ENCODE data around the gene NINJ1. TPM values are rescaled to one million over a fixed set of nuclear protein-coding genes. Genes with fewer than 3 reads are reported as not detected.

NINJ1 gene
- polyA plus RNA-seq, 1 donor = 78.7 TPM

DNA sequence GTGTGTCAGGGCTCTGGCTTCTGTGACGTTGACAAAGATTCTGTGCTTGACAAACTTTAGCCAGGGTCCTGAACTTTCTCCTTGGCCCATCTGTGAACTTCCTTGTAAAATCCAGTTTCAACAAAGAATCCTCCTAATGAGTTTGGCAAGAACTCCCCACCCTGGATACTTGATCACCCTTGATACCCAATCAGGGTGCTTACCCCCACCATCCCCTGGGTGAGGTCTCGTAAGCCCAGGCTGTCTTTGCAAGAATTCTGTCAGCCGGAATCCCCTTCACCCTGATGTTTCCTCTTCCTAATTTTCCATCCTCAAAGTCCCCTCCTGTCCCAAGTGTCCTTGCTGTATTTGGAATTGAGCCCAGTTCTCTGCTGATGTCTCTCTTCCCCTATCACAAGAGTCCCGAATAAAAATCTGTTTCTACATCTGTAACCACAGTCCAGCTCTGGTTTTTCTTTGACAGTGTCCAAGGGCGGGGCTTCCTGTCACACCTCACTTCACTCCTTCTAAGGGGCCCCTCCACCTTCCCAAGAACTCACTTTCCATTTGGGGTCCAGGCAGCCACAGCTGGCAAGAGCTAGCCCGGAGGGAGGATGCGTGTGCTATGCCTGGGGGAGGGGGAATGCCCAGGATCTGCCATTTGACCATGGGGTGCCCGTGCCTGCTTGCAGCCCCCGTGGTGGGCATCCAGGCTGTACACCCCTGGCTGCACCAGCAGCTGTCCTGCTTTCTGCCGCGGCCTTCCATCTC is 40.7 kb downstream of the NINJ1 start:
- peak overlapping the region; percentile 51 for H3K27ac ChIP-seq (ENCODE audit: low read length)
- DNase-seq = peak; percentile 34 to 67

DNA sequence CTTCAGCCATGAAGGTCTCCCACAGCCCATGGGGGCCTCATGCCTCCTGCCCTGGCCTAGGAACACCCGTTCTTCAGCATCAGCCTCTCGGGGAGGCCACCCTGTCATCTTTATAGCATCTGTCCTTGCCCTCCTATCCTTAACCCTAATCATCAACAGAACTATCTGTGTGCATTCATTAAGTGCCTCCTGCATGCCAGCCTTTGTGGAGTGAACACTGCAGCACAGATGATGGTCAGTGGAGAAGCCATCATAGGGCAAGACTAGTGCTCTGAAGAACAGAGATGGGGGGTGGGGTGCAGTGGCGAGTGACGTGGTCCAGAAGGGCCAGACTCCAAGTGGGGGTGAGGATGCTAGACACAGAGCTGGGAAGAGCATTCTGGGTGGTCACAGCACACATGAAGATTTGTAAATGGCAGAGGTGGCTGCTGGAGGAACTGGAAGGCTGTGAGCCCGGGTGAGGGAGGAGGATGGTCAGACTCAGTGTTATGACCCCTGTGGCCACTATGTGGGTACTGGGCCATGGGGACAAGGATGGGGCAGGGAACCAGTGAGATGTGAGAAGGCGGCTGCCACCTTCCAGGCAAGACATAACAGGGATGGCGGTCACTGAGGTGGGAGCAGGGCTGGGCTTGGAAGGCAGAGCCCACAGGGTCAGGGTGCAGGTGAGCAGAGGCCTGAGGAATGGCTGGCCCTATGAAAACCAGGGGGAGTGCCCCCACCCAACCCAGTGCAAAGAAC is 41.6 kb downstream of the NINJ1 start:
- Histone ChIP-seq H3K27me3 (ENCODE audit: control insufficient read depth, insufficient read depth, low read length) (no peaks in the 10 kb centered on the region), H3K36me3 (ENCODE audit: control insufficient read depth, insufficient read depth, low read length) (no peaks in the 10 kb centered on the region), H3K9me3 (ENCODE audit: control insufficient read depth, low read depth, low read length) (no peaks in the 10 kb centered on the region), H3K4me3 (ENCODE audit: low read length) (no peak overlapping the region), H3K4me1 (ENCODE audit: control insufficient read depth, insufficient read depth, low read length) (peaks cover 29% of the 10 kb centered on the region), H3K27ac (ENCODE audit: low read length) (no peak overlapping the region)
- DNase-seq = no peak
- no CpG with 5 or more reads among the region's 7 CpGs for WGBS (ENCODE audit: insufficient coverage, low lambda C conversion rate)

More for the DNA sequence above, 40.7 kb downstream of the NINJ1 start:
- Histone ChIP-seq H3K27me3 (ENCODE audit: control insufficient read depth, insufficient read depth, low read length) (no peaks in the 10 kb centered on the region), H3K36me3 (ENCODE audit: control insufficient read depth, insufficient read depth, low read length) (no peaks in the 10 kb centered on the region), H3K4me3 (ENCODE audit: low read length) (no peak overlapping the region), H3K9me3 (ENCODE audit: control insufficient read depth, low read depth, low read length) (no peaks in the 10 kb centered on the region), H3K4me1 (ENCODE audit: control insufficient read depth, insufficient read depth, low read length) (peaks cover 38% of the 10 kb centered on the region)
- 40% methylated on average over 1 of the region's 11 CpGs for WGBS (ENCODE audit: insufficient coverage, low lambda C conversion rate)

DNA sequence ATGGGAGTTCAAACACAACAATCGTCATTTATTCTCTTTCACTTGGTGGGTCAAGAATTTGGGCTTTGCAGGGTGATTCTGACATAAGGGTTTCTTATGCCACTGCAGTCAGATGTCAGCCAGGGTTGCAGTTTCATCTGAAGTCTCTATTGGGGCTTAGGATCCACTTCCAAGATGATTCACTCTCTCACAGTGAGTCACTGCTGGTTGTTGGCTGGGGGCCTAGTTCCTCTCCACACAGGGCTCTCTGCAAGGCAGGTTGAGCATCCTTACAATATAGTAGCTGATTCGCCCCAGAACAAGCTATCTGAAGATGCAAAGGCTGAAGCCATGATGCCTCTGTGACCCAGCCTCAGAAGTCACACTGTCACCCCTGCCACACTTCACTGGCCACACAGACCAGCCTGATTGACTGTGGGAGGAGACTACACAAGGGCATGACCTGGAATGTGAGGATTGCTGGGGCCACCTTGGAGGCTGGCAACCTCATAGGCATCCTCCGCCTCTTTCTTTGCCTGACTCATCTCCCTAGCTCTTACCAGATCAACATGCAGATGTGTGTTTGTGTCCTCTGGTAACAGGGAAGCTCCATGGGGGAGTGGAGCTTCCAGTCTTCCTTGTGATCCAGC is 42.5 kb downstream of the NINJ1 start:
- H3K4me3 ChIP-seq (ENCODE audit: low read length) = no peak overlapping the region
- H3K9me3 ChIP-seq (ENCODE audit: control insufficient read depth, low read depth, low read length) = no peaks in the 10 kb centered on the region
- H3K36me3 ChIP-seq (ENCODE audit: control insufficient read depth, insufficient read depth, low read length) = no peaks in the 10 kb centered on the region
- no peaks in the 10 kb centered on the region for H3K27me3 ChIP-seq (ENCODE audit: control insufficient read depth, insufficient read depth, low read length)
- peaks cover 23% of the 10 kb centered on the region for H3K4me1 ChIP-seq (ENCODE audit: control insufficient read depth, insufficient read depth, low read length)
- no peak overlapping the region for H3K27ac ChIP-seq (ENCODE audit: low read length)
- no peak for DNase-seq
- WGBS (ENCODE audit: insufficient coverage, low lambda C conversion rate) = no CpG with 5 or more reads among the region's 3 CpGs

DNA sequence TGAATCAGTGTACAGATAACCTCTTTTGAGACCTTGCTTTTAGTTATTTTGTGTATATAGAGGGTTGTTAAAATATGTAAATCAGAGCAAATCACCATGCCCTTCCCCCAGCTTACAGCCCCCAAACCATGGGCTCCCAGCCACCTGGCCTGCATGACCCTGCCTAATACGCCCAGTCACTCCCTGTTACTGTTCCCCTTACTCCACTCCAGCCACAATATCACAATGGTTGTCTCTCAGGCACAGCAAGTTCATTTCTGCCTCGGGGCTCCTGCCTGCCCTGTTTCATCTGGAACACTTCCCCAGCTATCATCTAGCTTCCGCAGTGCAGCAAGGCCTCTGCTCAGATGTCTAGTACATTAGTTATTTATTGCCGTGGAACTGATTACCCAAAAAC is 43.0 kb downstream of the NINJ1 start:
- peaks cover 23% of the 10 kb centered on the region for H3K4me1 ChIP-seq (ENCODE audit: control insufficient read depth, insufficient read depth, low read length)
- DNase-seq = no peak
- H3K27ac ChIP-seq (ENCODE audit: low read length) = no peak overlapping the region
- H3K36me3 ChIP-seq (ENCODE audit: control insufficient read depth, insufficient read depth, low read length) = no peaks in the 10 kb centered on the region
- no peaks in the 10 kb centered on the region for H3K9me3 ChIP-seq (ENCODE audit: control insufficient read depth, low read depth, low read length)
- H3K27me3 ChIP-seq (ENCODE audit: control insufficient read depth, insufficient read depth, low read length) = no peaks in the 10 kb centered on the region
- H3K4me3 ChIP-seq (ENCODE audit: low read length) = no peak overlapping the region
- 100% methylated on average over 1 of the region's 4 CpGs for WGBS (ENCODE audit: insufficient coverage, low lambda C conversion rate)

DNA sequence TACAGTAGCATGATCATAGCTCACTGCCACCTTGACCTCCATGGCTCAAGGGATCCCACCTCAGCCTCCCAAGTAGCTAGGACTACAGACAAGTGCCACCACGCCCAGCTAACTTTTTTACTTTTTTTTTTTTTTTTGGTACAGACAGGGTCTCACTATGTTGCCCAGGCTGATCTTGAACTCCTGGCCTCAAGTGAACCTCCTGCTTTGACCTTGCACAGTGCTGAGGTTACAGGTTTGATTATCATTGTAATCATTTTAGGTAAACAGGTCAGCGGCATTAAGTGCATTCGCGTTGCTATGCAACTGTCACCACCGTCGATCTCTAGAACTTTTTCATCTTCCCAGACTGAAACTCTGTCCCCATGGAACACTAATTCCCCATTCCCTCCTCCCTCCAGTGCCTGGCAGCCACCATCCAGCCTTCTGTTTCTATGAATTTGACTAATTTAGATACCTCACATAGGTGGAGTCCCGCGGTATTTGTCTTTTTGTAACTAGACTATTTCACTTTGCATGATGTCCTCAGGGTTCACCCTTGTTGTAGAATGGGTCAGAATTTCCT is 43.9 kb downstream of the NINJ1 start:
- Histone ChIP-seq H3K9me3 (ENCODE audit: control insufficient read depth, low read depth, low read length) (no peaks in the 10 kb centered on the region), H3K4me1 (ENCODE audit: control insufficient read depth, insufficient read depth, low read length) (peaks cover 23% of the 10 kb centered on the region), H3K4me3 (ENCODE audit: low read length) (no peak overlapping the region), H3K27ac (ENCODE audit: low read length) (no peak overlapping the region), H3K27me3 (ENCODE audit: control insufficient read depth, insufficient read depth, low read length) (no peaks in the 10 kb centered on the region), H3K36me3 (ENCODE audit: control insufficient read depth, insufficient read depth, low read length) (no peaks in the 10 kb centered on the region)
- no peak for DNase-seq
- no CpG with 5 or more reads among the region's 8 CpGs for WGBS (ENCODE audit: insufficient coverage, low lambda C conversion rate)

DNA sequence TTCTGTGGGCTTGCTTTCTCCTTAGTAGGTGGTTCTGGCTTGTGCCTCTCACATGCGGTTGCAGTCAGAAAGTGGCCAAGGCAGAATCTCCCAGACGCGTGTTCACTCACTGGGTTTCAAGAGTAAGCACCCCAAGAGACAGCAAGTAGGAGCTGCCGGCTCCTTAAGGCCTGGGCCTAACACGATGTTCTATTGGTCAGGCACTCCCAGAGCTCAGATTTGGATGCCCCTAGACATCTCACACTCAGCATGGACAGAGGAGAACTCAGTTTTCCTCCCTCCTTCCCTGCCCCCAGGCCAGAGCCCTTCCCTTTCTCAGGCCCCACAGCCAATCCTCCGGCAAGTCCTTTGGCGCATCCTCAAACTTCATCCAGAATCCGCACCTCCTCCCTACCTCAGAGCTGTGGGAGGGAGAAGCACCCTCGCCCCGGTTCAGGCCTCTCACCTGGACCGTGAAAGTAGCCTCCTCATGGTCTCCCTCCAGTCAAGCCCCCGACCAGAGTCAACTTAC is 44.5 kb downstream of the NINJ1 start:
- WGBS (ENCODE audit: insufficient coverage, low lambda C conversion rate) = no CpG with 5 or more reads among the region's 12 CpGs
- DNase-seq = no peak
- Histone ChIP-seq H3K36me3 (ENCODE audit: control insufficient read depth, insufficient read depth, low read length) (peaks cover 2% of the 10 kb centered on the region), H3K4me3 (ENCODE audit: low read length) (no peak overlapping the region), H3K4me1 (ENCODE audit: control insufficient read depth, insufficient read depth, low read length) (peaks cover 17% of the 10 kb centered on the region), H3K27ac (ENCODE audit: low read length) (no peak overlapping the region), H3K9me3 (ENCODE audit: control insufficient read depth, low read depth, low read length) (no peaks in the 10 kb centered on the region), H3K27me3 (ENCODE audit: control insufficient read depth, insufficient read depth, low read length) (no peaks in the 10 kb centered on the region)

DNA sequence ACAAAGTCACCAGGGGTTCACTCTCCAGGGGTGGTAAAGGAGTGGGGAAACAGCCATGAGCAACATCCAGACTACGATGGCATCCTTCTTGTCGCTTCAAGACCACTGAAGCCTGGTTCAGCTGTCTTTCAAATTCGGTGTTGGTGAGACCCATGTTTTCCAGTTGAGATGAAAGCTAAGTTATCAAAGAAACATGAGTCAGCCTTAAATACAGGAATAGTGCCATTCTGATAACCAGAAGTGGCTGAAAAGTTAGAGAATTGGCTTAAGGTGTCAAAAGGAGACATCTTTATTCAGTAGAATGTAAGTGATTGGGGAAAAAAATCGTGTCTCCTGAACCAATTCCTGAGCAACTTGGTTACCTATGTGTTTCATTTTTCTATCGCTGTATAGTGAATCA is 45.0 kb downstream of the NINJ1 start:
- peaks cover 4% of the 10 kb centered on the region for H3K36me3 ChIP-seq (ENCODE audit: control insufficient read depth, insufficient read depth, low read length)
- H3K9me3 ChIP-seq (ENCODE audit: control insufficient read depth, low read depth, low read length) = no peaks in the 10 kb centered on the region
- H3K27me3 ChIP-seq (ENCODE audit: control insufficient read depth, insufficient read depth, low read length) = no peaks in the 10 kb centered on the region
- no peak for DNase-seq
- H3K4me1 ChIP-seq (ENCODE audit: control insufficient read depth, insufficient read depth, low read length) = peaks cover 17% of the 10 kb centered on the region
- H3K4me3 ChIP-seq (ENCODE audit: low read length) = no peak overlapping the region
- no peak overlapping the region for H3K27ac ChIP-seq (ENCODE audit: low read length)
- 100% methylated on average over 1 of the region's 5 CpGs for WGBS (ENCODE audit: insufficient coverage, low lambda C conversion rate)

DNA sequence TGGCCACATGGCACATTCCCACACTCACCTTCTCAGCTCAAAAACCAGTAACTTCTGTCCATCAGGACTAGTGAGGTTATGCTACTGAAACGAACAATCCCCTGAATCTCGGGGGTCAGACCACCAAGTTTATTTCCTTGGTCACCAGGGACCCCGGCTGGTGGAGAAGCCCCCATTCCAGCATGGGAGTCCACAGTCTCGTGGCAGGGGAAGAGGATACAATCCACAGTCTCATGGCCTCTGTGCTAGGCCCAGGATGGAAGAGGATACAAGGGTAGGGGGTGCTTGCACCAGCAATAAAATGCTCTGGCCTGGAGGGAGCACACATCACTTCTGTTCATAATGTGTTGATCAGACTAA is 45.4 kb downstream of the NINJ1 start:
- Histone ChIP-seq H3K4me3 (ENCODE audit: low read length) (no peak overlapping the region), H3K27me3 (ENCODE audit: control insufficient read depth, insufficient read depth, low read length) (no peaks in the 10 kb centered on the region), H3K36me3 (ENCODE audit: control insufficient read depth, insufficient read depth, low read length) (peaks cover 4% of the 10 kb centered on the region), H3K4me1 (ENCODE audit: control insufficient read depth, insufficient read depth, low read length) (peaks cover 13% of the 10 kb centered on the region), H3K9me3 (ENCODE audit: control insufficient read depth, low read depth, low read length) (no peaks in the 10 kb centered on the region), H3K27ac (ENCODE audit: low read length) (no peak overlapping the region)
- DNase-seq = no peak
- no CpG with 5 or more reads among the region's 4 CpGs for whole genome bisulfite sequencing (ENCODE audit: insufficient coverage, low lambda C conversion rate)

DNA sequence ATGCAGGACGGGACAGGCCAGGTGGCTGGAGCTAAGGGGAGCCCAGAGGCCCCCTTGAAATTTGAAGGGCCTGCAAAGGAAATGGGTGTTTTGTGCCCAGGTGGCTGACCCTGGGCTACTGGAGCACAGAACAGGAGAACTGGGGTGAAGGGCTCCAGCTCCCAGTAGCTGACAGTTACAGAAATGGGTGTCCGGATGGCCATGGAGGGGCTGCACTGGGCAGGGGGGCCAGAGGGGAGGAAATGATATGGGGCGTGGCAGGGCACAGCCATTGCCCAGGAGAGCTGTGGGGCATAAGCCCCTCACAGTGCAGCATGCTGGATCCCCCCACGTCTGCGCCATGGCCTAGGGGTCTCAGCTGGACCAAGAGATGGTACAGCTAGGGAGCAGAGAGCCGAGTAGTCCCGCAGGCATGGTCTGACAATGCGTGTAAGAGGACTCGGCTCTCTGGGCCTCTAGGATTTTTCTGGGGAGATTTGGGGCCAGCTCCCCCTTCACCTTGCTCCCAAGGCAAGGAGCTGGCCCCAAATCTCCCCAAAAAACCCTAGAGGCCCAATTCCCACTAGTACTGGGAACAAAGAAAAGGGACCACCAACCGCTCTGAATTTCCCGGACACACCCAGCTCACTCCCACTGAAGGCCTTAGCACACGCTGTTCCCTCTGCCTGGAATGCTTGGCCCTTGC is 45.9 kb downstream of the NINJ1 start:
- DNase-seq = no peak
- H3K36me3 ChIP-seq (ENCODE audit: control insufficient read depth, insufficient read depth, low read length) = peaks cover 4% of the 10 kb centered on the region
- H3K4me3 ChIP-seq (ENCODE audit: low read length) = no peak overlapping the region
- no CpG with 5 or more reads among the region's 12 CpGs for WGBS (ENCODE audit: insufficient coverage, low lambda C conversion rate)
- no peaks in the 10 kb centered on the region for H3K27me3 ChIP-seq (ENCODE audit: control insufficient read depth, insufficient read depth, low read length)
- no peak overlapping the region for H3K27ac ChIP-seq (ENCODE audit: low read length)
- H3K9me3 ChIP-seq (ENCODE audit: control insufficient read depth, low read depth, low read length) = no peaks in the 10 kb centered on the region
- peaks cover 8% of the 10 kb centered on the region for H3K4me1 ChIP-seq (ENCODE audit: control insufficient read depth, insufficient read depth, low read length)

Data from large intestine (tissue), 3 donors.